SU-DHL-6 (cell line): ENCODE measurements around the gene POU3F2.

Experiments
- CTCF ChIP-seq: fragments of 200-600 bp; sonication (generic); IDR thresholded peaks from one replicate; pipeline ENCODE4 v1.5.1; 2017; ENCODE audit warnings: antibody characterized with exemption, mild to moderate bottlenecking, low read length, moderate library complexity; ENCODE audit not compliant: insufficient read depth, poor library complexity, severe bottlenecking
- EZH2phosphoT487 ChIP-seq: fragments of 200-600 bp; sonication (generic), shearing (Covaris generic); conservative IDR thresholded peaks from 2 replicates; pipeline ENCODE4 v1.6.1; 2018; ENCODE audit warnings: mild to moderate bottlenecking, antibody characterized with exemption, low read length, moderate library complexity, mixed read lengths

- TF ChIP-seq CTCF (no peak), EZH2phosphoT487 (no peak)
Measured at GRCh38 chr6:98825600-98826230, 8.7 kb upstream of the POU3F2 start.
